ENCODE data around the gene C3orf52.

C3orf52 gene

DNA sequence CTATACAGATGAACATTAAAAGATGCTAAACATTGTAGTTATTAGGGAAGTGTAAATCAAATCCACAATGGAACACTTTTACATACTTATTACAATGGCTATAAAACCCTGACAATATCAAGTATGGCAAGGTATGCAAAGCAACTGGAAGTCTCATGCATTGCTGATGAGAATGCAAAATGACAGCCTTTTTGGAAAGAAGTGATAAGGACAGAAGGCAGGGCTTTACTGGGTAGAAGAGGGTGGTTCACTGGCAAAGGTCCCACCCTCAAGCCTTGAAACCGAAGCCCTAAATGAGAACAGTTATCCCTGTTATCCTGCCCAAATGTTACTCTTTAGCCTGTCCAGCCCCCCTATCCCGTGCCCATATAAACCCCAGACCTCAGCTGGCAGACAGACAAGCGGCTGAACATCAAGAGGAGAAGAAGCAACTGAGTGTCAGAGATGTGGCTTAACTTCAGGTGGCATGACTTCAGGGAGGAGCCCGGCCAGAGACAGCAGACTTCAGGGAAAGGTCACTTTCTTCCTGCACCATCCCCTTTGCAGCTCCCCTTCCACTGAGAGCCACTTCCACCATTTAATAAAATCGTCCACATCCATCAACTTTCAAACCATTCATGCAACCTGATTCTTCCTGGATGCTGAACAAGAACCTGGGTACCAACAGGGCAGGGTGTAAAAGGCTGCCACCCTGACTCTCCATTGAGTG is 47.6 kb downstream of the C3orf52 start:
- Histone ChIP-seq H3K9ac (ENCODE audit: low read depth, low read length) (no peak overlapping the region), H3K4me1 (ENCODE audit: control insufficient read depth, insufficient read depth, low read length) (peaks cover 26% of the 10 kb centered on the region), H3K4me3 (ENCODE audit: low read depth, low read length) (no peak overlapping the region)

DNA sequence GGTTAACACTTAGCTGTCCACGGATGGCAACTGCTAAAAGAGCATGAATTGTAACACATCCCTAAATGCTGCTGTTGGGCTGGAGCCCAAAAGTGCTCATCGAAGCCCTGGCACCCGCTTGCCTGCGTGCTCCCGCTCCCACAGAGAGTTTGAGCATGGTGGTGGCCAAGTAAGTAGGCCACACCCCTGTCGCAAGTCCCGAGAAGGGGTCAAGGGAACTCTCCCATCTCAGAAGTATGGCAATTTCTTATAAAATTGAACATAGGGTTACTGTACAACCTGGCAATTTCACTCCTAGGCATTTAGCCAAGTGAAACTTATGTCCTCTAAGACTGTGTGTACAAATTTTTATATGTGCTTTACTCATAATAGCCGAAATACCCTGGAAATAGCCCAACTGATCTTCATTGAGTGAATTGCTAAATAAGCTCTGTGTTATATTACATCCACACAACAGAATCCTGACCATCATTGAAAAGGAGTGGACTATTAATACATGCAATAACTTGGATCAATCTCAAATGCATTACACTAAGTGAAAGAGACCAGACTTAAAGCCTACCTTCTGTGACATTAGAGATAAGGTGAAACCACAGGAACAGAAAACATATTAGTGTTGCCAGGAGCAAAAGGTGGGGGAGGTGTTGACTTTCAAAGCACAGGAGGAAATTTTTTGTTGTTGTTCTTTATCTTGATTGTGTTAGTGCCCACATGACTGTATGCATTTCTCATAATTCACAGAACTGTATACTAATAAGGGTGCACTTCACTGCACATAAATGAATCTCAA is 48.3 kb downstream of the C3orf52 start:
- Histone ChIP-seq H3K9ac (ENCODE audit: low read depth, low read length) (no peak overlapping the region), H3K4me1 (ENCODE audit: control insufficient read depth, insufficient read depth, low read length) (peaks cover 20% of the 10 kb centered on the region), H3K9me3 (ENCODE audit: control insufficient read depth, insufficient read depth, low read length) (no peaks in the 10 kb centered on the region), H3K36me3 (ENCODE audit: control insufficient read depth, insufficient read depth, low read length) (no peaks in the 10 kb centered on the region), H3K4me3 (ENCODE audit: low read depth, low read length) (no peak overlapping the region), H3K27me3 (ENCODE audit: control insufficient read depth, insufficient read depth, low read length) (no peaks in the 10 kb centered on the region)

More for the DNA sequence above, 47.6 kb downstream of the C3orf52 start:
- Histone ChIP-seq H3K36me3 (ENCODE audit: control insufficient read depth, insufficient read depth, low read length) (no peaks in the 10 kb centered on the region), H3K9me3 (ENCODE audit: control insufficient read depth, insufficient read depth, low read length) (no peaks in the 10 kb centered on the region), H3K27me3 (ENCODE audit: control insufficient read depth, insufficient read depth, low read length) (no peaks in the 10 kb centered on the region)

DNA sequence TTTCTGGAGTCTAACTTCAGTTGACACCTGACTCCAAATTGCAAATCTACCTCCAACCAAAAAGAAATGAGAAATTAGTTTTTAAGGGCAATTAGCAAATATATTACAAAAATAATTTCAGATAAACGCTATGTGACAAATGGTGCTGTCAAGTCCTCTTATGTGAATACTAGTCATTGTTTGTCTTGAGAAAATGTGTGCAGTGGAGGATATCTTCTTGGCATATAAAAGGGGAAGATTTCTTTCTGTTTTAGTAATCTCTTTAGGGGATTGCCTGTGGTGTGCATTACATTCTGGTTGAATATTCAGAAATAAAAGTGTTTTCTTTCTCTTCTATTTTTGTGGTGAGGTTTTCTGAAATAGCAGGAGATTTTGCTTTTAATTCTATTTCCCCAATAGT is 49.9 kb downstream of the C3orf52 start:
- no peaks in the 10 kb centered on the region for H3K9me3 ChIP-seq (ENCODE audit: control insufficient read depth, insufficient read depth, low read length)
- no peaks in the 10 kb centered on the region for H3K36me3 ChIP-seq (ENCODE audit: control insufficient read depth, insufficient read depth, low read length)
- H3K4me3 ChIP-seq (ENCODE audit: low read depth, low read length): no peak overlapping the region
- no peak overlapping the region for H3K9ac ChIP-seq (ENCODE audit: low read depth, low read length)
- H3K27me3 ChIP-seq (ENCODE audit: control insufficient read depth, insufficient read depth, low read length): no peaks in the 10 kb centered on the region
- H3K4me1 ChIP-seq (ENCODE audit: control insufficient read depth, insufficient read depth, low read length): peaks cover 19% of the 10 kb centered on the region

DNA sequence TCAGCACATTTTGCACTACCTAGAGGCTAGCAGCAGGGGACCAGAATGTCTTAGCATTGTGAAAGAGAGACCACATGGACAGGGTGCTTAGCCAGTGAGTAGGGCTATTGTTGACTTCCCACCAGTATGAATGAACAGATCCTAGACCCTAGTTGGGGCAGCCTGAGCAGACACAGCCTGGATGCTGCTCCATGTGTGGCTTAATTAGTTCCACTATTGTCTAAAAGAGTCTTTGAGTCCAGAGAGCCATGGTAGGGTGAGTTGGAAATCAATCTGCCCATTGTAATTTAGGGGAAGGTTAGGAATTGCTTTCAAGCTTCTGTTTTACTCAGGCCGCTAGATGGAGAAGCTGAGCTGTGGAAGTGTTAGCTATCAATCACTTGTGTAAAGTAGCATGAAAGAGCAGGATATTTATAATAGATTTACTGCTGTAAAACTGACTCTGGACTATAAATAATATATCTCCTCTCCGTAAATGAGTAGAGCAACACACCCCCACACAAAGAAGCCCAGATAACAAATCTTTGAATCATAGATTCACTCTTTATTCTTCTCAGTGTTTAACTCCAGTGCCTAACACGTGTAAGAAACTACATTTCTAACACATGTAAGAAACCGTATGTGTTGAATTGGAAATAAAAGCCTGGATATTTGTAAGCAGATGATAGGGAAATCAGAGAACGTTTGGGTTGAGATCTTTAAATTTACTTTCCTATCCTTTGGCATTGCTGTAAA is 50.9 kb downstream of the C3orf52 start:
- Histone ChIP-seq H3K9ac (ENCODE audit: low read depth, low read length) (no peak overlapping the region), H3K27me3 (ENCODE audit: control insufficient read depth, insufficient read depth, low read length) (no peaks in the 10 kb centered on the region), H3K4me1 (ENCODE audit: control insufficient read depth, insufficient read depth, low read length) (peaks cover 19% of the 10 kb centered on the region), H3K9me3 (ENCODE audit: control insufficient read depth, insufficient read depth, low read length) (no peaks in the 10 kb centered on the region), H3K36me3 (ENCODE audit: control insufficient read depth, insufficient read depth, low read length) (no peaks in the 10 kb centered on the region), H3K4me3 (ENCODE audit: low read depth, low read length) (no peak overlapping the region)

DNA sequence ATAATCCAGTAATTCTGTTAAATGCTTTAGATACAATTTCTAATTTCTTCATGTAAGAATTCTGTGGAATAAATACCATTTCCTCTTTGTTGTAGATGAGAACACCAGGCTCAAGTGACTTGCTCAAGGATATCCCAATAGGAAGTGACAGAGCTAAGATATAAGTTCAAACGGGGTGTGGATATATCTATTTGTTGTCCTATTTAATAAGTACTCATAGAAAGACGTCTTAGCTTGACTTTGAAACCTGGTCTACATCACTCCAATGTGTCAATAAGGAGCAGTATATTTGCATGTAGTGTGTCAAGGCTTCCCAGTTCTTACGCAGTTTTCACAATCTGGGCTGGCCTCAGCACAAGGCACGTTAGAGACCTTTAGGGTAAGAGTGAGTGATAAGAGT is 51.6 kb downstream of the C3orf52 start:
- no peaks in the 10 kb centered on the region for H3K27me3 ChIP-seq (ENCODE audit: control insufficient read depth, insufficient read depth, low read length)
- H3K4me1 ChIP-seq (ENCODE audit: control insufficient read depth, insufficient read depth, low read length): peaks cover 19% of the 10 kb centered on the region
- H3K4me3 ChIP-seq (ENCODE audit: low read depth, low read length): no peak overlapping the region
- H3K36me3 ChIP-seq (ENCODE audit: control insufficient read depth, insufficient read depth, low read length): no peaks in the 10 kb centered on the region
- no peaks in the 10 kb centered on the region for H3K9me3 ChIP-seq (ENCODE audit: control insufficient read depth, insufficient read depth, low read length)
- no peak overlapping the region for H3K9ac ChIP-seq (ENCODE audit: low read depth, low read length)

DNA sequence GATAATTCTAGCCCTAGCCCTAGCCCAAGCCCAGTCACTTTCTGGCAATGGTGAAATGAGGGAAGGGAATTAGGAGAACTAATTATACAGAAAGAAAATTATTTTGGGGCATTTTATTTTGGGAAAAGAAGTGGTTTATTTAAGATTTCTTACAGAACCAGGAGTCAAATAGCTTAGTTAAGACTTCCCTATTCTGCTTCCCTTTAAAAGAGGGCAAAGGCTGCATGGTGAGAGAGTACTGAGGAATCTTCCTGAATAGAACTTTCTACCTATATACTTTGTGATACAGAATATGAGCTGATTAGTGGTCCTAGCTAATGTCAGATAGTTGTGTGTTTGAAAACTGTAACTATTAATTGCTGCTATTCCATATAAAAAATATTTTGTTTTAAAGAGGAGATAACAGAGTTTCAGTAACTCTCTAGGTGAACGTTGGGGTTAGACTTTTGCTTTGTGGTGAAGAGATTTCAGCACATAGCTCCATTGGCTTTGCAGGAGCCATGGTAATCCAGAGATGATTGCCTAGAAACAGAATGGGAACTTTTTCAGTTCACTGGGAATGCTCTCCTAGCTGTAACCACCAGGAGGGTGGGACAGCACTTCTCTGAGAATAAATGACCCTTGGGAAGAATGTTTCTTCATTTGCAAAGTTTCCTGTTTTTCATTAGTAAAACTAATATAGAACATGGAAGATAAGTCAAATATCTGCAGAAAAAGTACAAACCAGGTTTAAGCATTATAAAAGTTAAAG is 52.2 kb downstream of the C3orf52 start:
- Histone ChIP-seq H3K9ac (ENCODE audit: low read depth, low read length) (no peak overlapping the region), H3K36me3 (ENCODE audit: control insufficient read depth, insufficient read depth, low read length) (no peaks in the 10 kb centered on the region), H3K4me3 (ENCODE audit: low read depth, low read length) (no peak overlapping the region), H3K4me1 (ENCODE audit: control insufficient read depth, insufficient read depth, low read length) (peaks cover 19% of the 10 kb centered on the region), H3K27me3 (ENCODE audit: control insufficient read depth, insufficient read depth, low read length) (no peaks in the 10 kb centered on the region), H3K9me3 (ENCODE audit: control insufficient read depth, insufficient read depth, low read length) (no peaks in the 10 kb centered on the region)

DNA sequence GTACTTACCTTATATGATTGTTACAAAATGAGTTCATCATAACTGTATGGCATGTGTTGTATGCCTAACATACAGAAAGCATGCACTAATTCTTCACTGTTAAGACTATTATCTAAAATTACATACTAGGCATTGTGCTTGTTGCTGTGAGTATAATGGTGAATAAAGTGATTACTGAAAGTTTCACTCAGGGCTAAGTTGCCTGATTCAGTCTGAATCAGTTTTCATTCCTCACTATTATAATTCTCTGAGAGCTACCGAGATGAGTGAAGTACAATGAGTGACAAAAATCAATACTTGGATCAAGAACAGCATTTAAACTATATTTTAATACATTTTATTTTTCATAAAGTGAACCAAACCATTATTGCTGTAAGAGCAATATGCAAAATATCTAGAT is 54.4 kb downstream of the C3orf52 start:
- Histone ChIP-seq H3K4me1 (ENCODE audit: control insufficient read depth, insufficient read depth, low read length) (peaks cover 19% of the 10 kb centered on the region), H3K9me3 (ENCODE audit: control insufficient read depth, insufficient read depth, low read length) (no peaks in the 10 kb centered on the region), H3K36me3 (ENCODE audit: control insufficient read depth, insufficient read depth, low read length) (no peaks in the 10 kb centered on the region), H3K9ac (ENCODE audit: low read depth, low read length) (no peak overlapping the region), H3K27me3 (ENCODE audit: control insufficient read depth, insufficient read depth, low read length) (no peaks in the 10 kb centered on the region), H3K4me3 (ENCODE audit: low read depth, low read length) (no peak overlapping the region)

DNA sequence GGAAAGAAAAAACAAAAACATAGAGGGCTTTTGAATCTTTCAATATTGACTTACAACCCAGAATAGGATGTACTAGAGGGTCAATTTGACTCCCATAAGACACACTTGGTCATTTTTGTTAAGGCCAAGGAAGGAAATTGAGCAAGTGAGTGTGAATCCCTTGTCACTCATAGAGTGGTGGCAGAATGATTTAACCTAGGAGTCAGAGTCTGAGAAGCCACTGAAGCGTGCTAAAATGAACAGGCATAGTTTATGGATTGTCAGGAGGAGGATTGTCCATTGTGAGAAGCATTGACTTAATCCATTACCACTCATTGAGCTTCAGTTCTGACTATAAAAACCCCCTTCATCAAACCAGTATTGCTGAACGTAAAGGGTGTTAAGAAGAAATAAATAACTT is 55.1 kb downstream of the C3orf52 start:
- Histone ChIP-seq H3K9ac (ENCODE audit: low read depth, low read length) (no peak overlapping the region), H3K9me3 (ENCODE audit: control insufficient read depth, insufficient read depth, low read length) (no peaks in the 10 kb centered on the region), H3K27me3 (ENCODE audit: control insufficient read depth, insufficient read depth, low read length) (no peaks in the 10 kb centered on the region), H3K36me3 (ENCODE audit: control insufficient read depth, insufficient read depth, low read length) (no peaks in the 10 kb centered on the region), H3K4me3 (ENCODE audit: low read depth, low read length) (no peak overlapping the region), H3K4me1 (ENCODE audit: control insufficient read depth, insufficient read depth, low read length) (peaks cover 15% of the 10 kb centered on the region)

DNA sequence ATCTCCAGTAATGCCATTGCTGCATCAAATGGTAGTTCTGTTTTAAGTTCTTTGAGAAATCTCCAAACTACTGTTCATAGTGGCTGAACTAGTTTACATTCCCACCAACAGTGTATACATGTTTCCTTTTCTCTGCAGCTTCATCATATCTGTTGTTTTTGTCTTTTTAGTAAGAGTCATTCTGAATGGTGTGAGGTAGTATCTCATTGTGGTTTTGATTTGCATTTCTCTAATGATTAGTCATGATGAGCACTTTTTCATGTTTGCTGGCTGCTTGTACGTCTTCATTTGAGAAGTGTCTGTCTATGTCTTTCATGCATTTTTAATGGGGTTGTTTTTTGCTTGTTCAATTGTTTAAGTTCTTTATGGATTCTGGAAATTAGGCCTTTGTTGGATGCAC is 57.1 kb downstream of the C3orf52 start:
- Histone ChIP-seq H3K36me3 (ENCODE audit: control insufficient read depth, insufficient read depth, low read length) (no peaks in the 10 kb centered on the region), H3K27me3 (ENCODE audit: control insufficient read depth, insufficient read depth, low read length) (no peaks in the 10 kb centered on the region), H3K9me3 (ENCODE audit: control insufficient read depth, insufficient read depth, low read length) (no peaks in the 10 kb centered on the region), H3K4me3 (ENCODE audit: low read depth, low read length) (no peak overlapping the region), H3K9ac (ENCODE audit: low read depth, low read length) (no peak overlapping the region), H3K4me1 (ENCODE audit: control insufficient read depth, insufficient read depth, low read length) (peaks cover under 1% of the 10 kb centered on the region)

DNA sequence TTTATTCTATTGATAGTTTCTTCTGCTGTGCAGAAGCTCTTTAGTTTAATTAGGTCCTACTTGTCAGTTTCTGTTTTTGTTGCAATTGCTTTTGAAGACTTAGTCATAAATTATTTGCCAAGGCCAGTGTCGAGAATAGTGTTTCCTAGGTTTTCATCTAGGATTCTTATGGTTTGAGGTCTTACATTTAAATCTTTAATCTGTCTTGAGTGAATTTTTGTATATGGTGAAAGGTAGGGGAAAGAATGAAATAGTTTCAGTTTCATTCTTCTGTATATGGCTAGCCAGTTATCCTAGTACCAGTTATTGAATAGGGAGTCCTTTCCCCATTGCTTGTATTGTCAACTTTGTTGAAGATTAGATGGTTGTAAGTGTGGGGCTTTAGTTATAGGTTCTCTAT is 57.5 kb downstream of the C3orf52 start:
- Histone ChIP-seq H3K9me3 (ENCODE audit: control insufficient read depth, insufficient read depth, low read length) (peaks cover 2% of the 10 kb centered on the region), H3K36me3 (ENCODE audit: control insufficient read depth, insufficient read depth, low read length) (no peaks in the 10 kb centered on the region), H3K4me3 (ENCODE audit: low read depth, low read length) (no peak overlapping the region), H3K27me3 (ENCODE audit: control insufficient read depth, insufficient read depth, low read length) (no peaks in the 10 kb centered on the region), H3K9ac (ENCODE audit: low read depth, low read length) (no peak overlapping the region), H3K4me1 (ENCODE audit: control insufficient read depth, insufficient read depth, low read length) (no peaks in the 10 kb centered on the region)

DNA sequence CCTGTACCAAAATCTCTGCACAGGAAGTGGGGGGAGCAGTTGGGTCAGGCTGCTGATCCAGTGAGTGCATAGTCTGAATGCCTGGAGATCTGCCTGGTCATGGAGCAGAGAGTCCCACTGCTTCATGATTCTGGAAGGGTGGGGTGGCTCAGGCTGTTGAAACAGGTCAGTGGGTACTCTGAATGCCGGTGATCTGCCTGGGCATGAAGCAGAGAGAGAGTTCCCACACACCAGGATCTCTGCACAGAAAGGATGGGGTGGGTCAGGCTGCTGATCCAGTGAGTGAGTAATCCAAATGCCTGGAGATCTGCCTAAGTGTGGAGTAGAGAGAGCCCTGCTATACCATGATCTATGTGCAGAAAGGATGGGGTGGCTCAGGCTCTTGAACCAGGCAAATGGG is 62.9 kb downstream of the C3orf52 start:
- H3K4me1 ChIP-seq (ENCODE audit: control insufficient read depth, insufficient read depth, low read length): no peaks in the 10 kb centered on the region
- H3K27me3 ChIP-seq (ENCODE audit: control insufficient read depth, insufficient read depth, low read length): no peaks in the 10 kb centered on the region
- no peak overlapping the region for H3K4me3 ChIP-seq (ENCODE audit: low read depth, low read length)
- peaks cover 9% of the 10 kb centered on the region for H3K9me3 ChIP-seq (ENCODE audit: control insufficient read depth, insufficient read depth, low read length)
- H3K36me3 ChIP-seq (ENCODE audit: control insufficient read depth, insufficient read depth, low read length): no peaks in the 10 kb centered on the region
- no peak overlapping the region for H3K9ac ChIP-seq (ENCODE audit: low read depth, low read length)

All from iPS-15b (cell line).